Natural killer cell treated with Interleukin-12 subunit alpha and Interleukin-12 subunit beta and Interleukin-15 and Interleukin-18, amount 100 ng/mL, for 72 hours (primary cell): ENCODE measurements around the gene STX3. TPM values are rescaled to one million over a fixed set of nuclear protein-coding genes. Genes with fewer than 3 reads are reported as not detected.
"Not testable (repeated sequence)": the region's sequence is repeated elsewhere in the genome, so short reads cannot be mapped to it uniquely, and the experiment has no call there.

Source experiments
- ATAC-seq, 2 donors: fragments of 150-1000 bp; cut with Tn5 transposase in 1 of 2; sonication (Bioruptor Pico), chemical (Tn5 transposase) in 1 of 2; 2 replicates each; pipeline ENCODE4 v1.10.0; 2021
- DNase-seq: peaks from one replicate; pipeline ENCODE4 v3.0.0; 2022; ENCODE audit warnings: low spot score
- H3K27ac Mint-ChIP-seq, 2 donors: 1 replicate in 1 of 2; 2 replicates in 1 of 2; pipeline ENCODE4 v1.8.0; 2022; ENCODE audit warnings: mixed read lengths in 2 of 2, mild to moderate bottlenecking in 1 of 2, moderate library complexity in 1 of 2
- H3K27me3 Mint-ChIP-seq, 2 donors: 1 replicate in 1 of 2; 2 replicates in 1 of 2; pipeline ENCODE4 v1.8.0; 2022; ENCODE audit warnings: mixed read lengths in 2 of 2
- H3K36me3 Mint-ChIP-seq: one replicate; pipeline ENCODE4 v1.8.0; 2022; ENCODE audit warnings: mixed read lengths
- H3K4me1 Mint-ChIP-seq, 2 donors: 1 replicate in 1 of 2; 2 replicates in 1 of 2; pipeline ENCODE4 v1.8.0; 2022; ENCODE audit warnings: low read depth in 2 of 2, mixed read lengths in 2 of 2, mild to moderate bottlenecking in 1 of 2
- H3K4me3 Mint-ChIP-seq: one replicate; pipeline ENCODE4 v1.8.0; 2022; ENCODE audit warnings: mixed read lengths
- H3K9me3 Mint-ChIP-seq: 2 replicates; pipeline ENCODE4 v1.8.0; 2022; ENCODE audit warnings: mixed read lengths
- total RNA-seq, 2 donors: library from RNA; stranded (reverse); gene quantifications; one replicate each; pipeline ENCODE4 v1.2.3, GENCODE V29; 2022

Gene STX3
- total RNA-seq, 2 donors from 2014 or later, result 26.8 to 28.5 TPM

DNA sequence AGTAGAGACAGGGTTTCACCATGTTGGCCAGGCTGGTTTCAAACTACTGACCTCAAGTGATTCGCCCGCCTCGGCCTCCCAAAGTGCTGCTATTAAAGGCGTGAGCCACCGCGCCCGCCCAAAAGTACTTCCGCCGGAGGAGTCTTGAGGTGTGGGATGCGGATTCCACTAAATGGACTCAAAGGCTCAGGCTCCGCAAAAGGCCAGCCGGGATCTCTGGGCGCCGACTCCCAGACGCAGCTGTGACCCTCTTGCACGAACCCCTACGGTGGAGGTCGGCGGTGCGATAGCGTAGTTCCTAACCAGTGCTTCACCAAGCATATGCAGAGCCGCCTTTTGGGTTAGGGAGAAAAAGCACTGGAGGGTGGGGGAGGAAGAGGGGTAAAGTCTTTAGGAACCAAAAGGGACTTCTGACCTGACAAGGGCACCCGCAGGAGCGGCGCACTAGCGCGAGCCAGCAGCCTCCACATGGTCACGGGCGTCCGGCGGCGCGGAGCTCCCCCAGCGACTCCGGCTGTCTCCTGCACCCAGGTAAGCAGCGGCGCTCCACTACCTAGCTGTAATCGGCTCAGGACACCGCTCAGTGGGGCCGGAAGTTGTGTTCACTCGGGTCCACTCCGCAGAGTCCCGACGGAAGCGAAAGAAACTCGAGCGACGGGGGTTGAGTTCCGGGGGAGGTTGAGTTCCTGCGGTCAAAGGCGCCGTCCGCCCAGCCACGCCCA, 55.2 kb downstream of the STX3 start, which contains the start of gene MRPL16:
MRPL16 (minus strand) TSS at position 590 of the 722 bp plus-strand sequence; CDS start at position 470, 120 bp downstream.
- peaks cover 14% of the 10 kb centered on the region in 2 donors for H3K4me1 Mint-ChIP-seq
- H3K27me3 Mint-ChIP-seq, result no peaks in the 10 kb centered on the region
- H3K36me3 Mint-ChIP-seq, result peaks cover 11% of the 10 kb centered on the region
- peaks cover 3% of the 10 kb centered on the region for H3K9me3 Mint-ChIP-seq
- peak within 1 kb of the TSS; percentile 83 to 86 for H3K27ac Mint-ChIP-seq
- peak within 1 kb of the TSS; percentile 91 for H3K4me3 Mint-ChIP-seq
- peak; percentile 98 to 99 for ATAC-seq
- DNase-seq, result peak; percentile 89

DNA sequence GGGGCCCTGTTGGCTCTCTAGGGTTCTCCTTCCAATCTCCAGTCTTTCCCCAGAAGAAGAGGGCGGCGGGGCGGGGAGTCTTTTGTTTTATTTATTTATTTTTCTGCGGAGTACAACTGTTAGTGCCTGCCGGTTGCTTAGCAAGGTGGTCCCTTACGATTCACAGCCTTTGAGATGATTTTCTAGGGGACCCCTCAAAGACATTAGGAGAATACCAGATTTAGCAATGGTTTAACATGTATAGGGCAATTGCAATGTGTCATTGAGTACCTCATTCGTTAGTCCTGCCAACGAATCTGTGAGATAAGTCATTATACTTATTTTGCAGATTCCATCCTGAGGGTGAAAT, 55.7 kb downstream of the STX3 start:
- Mint-ChIP-seq H3K27me3 (no peaks in the 10 kb centered on the region), H3K4me1 (peaks cover 14% of the 10 kb centered on the region in 2 donors), H3K9me3 (peaks cover 3% of the 10 kb centered on the region), H3K36me3 (peaks cover 11% of the 10 kb centered on the region), H3K27ac (peak overlapping the region; percentile 83 to 86), H3K4me3 (peak overlapping the region; percentile 91)
- no peak for DNase-seq
- no peak for ATAC-seq

DNA sequence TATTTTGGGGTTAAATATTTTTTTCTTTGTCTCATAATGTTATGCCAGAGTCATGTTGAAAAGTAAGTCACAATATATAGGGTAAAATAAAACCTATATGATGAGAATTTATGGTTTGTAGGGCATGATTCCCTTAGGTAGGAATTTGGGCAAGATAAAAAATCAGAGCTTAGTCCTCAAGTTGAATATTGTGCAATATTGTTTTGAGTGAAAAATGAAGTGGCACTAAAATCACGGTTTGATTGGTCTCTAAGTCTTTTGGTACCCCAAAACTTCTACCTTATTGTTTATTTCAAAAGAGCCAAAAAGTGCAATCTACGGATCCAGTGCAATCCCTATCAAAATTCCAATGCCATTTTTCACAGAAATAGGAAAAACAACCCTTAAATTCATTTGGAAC, 57.0 kb downstream of the STX3 start:
- Mint-ChIP-seq H3K36me3 (peaks cover under 1% of the 10 kb centered on the region), H3K27ac (peak overlapping the region in 1 of 2 donors; percentile 35), H3K4me3 (no peak overlapping the region), H3K4me1 (peaks cover 14% of the 10 kb centered on the region in 2 donors), H3K9me3 (peaks cover 3% of the 10 kb centered on the region), H3K27me3 (no peaks in the 10 kb centered on the region)
- ATAC-seq, result no peak
- no peak for DNase-seq

DNA sequence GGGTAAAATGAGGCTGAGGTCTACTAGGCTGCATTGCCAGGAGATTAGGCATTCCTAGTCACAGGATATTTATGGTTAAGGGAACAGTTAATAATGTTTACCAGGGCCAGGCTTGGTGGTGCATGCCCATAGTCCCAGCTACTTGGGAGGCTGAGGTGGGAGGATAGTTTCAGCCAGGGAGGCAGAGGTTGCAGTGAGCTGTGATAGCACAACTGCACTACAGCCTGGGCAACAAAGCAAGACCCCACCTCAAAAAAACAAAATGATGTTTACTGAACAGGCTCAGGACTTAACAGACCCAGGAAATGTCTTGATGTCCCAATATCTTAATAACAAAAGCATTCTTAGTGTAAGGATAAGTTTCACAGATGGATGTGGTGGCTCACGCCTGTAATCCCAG, 58.2 kb downstream of the STX3 start:
- ATAC-seq (no peak), DNase-seq (no peak)
- H3K4me3 Mint-ChIP-seq, result no peak overlapping the region
- peaks cover 14% of the 10 kb centered on the region in 2 donors for H3K4me1 Mint-ChIP-seq
- no peak overlapping the region for H3K27ac Mint-ChIP-seq
- H3K36me3 Mint-ChIP-seq, result no peaks in the 10 kb centered on the region
- H3K9me3 Mint-ChIP-seq, result peaks cover 3% of the 10 kb centered on the region
- H3K27me3 Mint-ChIP-seq, result no peaks in the 10 kb centered on the region

DNA sequence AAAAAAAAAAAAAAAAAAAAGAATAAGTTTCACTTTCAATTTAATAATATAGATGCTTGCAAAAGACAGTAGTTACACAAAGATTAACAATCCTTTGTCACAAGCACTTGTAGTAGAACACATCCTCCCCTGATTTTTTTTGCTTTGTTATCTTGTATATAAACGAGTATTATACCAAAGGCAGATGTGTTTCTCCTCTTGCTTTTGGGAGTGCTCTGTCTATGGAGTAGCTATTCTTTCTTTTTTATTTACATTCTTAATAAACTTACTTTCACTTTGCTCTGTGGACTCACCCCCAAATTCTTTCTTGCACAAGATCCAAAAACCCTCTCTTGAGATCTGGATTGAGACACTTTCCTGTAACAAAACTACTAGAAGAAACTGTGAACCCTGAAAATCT, 58.8 kb downstream of the STX3 start:
- peaks cover 10 to 14% of the 10 kb centered on the region in 2 donors for H3K4me1 Mint-ChIP-seq
- H3K27me3 Mint-ChIP-seq, result no peaks in the 10 kb centered on the region
- H3K36me3 Mint-ChIP-seq, result no peaks in the 10 kb centered on the region
- H3K27ac Mint-ChIP-seq, result peak overlapping the region; percentile 23 to 44
- no peak for ATAC-seq
- peaks cover 3% of the 10 kb centered on the region for H3K9me3 Mint-ChIP-seq
- peak overlapping the region; percentile 42 for H3K4me3 Mint-ChIP-seq
- no peak for DNase-seq

DNA sequence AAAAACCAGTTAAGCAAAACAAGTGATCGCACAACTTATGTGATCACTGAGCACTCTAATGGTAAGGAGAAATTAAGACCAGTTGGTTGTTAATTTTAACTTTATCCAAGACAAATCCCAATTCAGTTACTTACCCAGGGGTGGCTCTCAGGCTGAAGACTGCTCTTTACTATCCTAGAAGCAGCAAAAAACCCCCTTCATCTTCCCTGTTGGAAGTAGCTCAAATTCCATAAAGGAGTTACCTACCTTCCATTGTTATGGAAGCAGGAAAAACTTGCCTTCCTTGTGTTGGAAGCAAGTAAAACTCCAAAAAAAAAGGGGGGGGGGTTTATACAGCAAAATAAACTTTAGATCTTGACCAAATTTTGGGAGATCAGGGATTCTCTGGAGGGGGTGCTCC, 60.6 kb downstream of the STX3 start:
- DNase-seq (no peak), ATAC-seq (no peak)
- peaks cover 3% of the 10 kb centered on the region for H3K9me3 Mint-ChIP-seq
- H3K36me3 Mint-ChIP-seq, result no peaks in the 10 kb centered on the region
- peaks cover 10 to 11% of the 10 kb centered on the region in 2 donors for H3K4me1 Mint-ChIP-seq
- H3K27me3 Mint-ChIP-seq, result no peaks in the 10 kb centered on the region
- no peak overlapping the region for H3K4me3 Mint-ChIP-seq
- no peak overlapping the region for H3K27ac Mint-ChIP-seq

DNA sequence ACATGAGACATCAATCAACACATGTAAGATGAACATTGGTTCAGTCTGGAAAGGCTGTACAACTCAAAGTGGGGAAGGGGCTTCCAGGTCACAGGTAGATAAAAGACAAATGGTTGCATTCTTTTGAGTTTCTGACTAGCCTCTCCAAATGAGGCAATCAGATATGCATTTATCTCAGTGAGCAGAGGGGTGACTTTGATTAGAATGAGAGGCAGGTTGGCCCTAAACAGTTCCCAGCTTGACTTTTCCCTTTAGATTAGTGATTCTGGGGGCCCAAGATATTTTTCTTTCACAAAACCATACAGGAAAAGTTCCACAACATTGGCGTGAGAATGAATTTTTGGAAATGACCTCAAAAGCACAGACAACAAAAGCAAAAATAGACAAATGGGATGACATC, 61.3 kb downstream of the STX3 start:
- ATAC-seq, H3K27ac Mint-ChIP-seq, H3K4me1 Mint-ChIP-seq, DNase-seq, H3K4me3 Mint-ChIP-seq, H3K36me3 Mint-ChIP-seq, H3K27me3 Mint-ChIP-seq, H3K9me3 Mint-ChIP-seq: not testable (repeated sequence)

DNA sequence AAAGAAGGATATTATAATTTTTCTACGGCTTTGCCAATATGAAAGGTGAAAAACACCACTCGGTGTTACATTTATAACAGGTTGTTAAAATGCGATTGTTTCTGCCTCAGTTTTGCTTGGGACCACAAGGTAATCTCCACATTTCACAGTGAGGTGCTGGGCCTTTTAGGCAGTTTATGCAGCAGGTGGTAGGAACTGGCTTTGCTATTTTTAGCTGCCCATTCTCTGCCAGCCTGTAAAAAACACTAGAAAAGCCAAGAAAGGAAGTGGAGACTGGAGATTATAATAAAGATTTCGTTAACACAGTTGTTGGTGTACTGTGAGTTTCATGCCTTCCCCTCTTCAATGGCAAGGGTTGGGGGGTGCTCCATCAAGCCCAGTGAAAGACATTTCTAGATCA, 63.4 kb downstream of the STX3 start:
- H3K4me3 Mint-ChIP-seq, result no peak overlapping the region
- ATAC-seq, result no peak
- H3K27me3 Mint-ChIP-seq, result peaks cover 0 to 2% of the 10 kb centered on the region in 2 donors
- H3K27ac Mint-ChIP-seq, result no peak overlapping the region
- H3K4me1 Mint-ChIP-seq, result peaks cover 9 to 10% of the 10 kb centered on the region in 2 donors
- no peaks in the 10 kb centered on the region for H3K9me3 Mint-ChIP-seq
- H3K36me3 Mint-ChIP-seq, result no peaks in the 10 kb centered on the region
- no peak for DNase-seq

DNA sequence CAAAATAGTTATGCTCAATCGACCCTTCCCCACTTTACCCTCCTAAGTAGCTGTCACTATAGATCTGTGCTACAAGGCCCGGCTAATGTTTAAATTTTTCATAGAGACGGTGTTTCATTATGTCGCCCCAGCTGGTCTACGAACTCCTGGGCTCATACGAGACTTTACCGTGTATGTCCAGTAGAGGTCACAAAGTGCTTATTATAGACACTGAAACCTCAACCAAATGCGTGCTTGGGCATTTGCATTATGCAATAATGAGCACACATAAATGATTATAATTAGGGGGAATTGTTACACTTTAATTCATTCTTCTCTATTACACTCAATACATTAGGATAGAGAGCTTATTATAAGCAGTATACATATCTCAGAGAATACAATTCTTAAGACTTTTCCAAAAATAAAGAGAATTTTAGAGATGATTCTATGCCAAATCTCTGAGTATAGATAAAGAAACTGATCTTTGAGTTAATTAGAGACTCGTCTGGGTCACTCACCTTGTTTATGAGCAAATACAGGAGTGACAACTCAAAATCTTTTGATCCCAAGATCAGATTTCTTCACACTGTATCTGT, 67.9 kb downstream of the STX3 start:
- Mint-ChIP-seq H3K4me1 (peaks cover 3 to 5% of the 10 kb centered on the region in 2 donors), H3K36me3 (no peaks in the 10 kb centered on the region), H3K4me3 (no peak overlapping the region), H3K9me3 (no peaks in the 10 kb centered on the region), H3K27ac (no peak overlapping the region), H3K27me3 (peaks cover 2 to 8% of the 10 kb centered on the region in 2 donors)
- DNase-seq (no peak), ATAC-seq (peak; percentile 62 to 73)

DNA sequence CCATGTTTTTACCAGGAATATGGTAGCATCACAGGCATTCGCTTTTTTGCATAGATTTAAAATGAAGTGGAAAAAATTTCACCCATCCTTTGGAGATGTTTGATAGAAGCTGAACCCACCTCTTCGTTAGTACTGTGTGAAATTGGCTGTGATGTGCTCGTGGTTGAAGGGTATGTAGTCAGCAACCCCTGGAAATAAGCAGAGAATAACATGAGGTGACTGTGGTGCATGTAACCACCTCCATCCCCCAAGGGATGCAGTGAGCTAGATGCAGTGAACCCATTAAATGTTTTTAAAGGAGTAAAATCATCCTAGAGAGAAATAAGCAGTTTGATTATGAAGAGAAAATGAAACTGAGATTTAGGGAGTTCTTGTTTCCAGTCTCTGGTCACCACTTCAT, 74.2 kb downstream of the STX3 start:
- Mint-ChIP-seq H3K4me1 (peaks cover 0 to 7% of the 10 kb centered on the region in 2 donors), H3K9me3 (no peaks in the 10 kb centered on the region), H3K36me3 (no peaks in the 10 kb centered on the region), H3K27me3 (peaks cover 7 to 18% of the 10 kb centered on the region in 2 donors), H3K27ac (no peak overlapping the region), H3K4me3 (no peak overlapping the region)
- DNase-seq (no peak), ATAC-seq (no peak)

DNA sequence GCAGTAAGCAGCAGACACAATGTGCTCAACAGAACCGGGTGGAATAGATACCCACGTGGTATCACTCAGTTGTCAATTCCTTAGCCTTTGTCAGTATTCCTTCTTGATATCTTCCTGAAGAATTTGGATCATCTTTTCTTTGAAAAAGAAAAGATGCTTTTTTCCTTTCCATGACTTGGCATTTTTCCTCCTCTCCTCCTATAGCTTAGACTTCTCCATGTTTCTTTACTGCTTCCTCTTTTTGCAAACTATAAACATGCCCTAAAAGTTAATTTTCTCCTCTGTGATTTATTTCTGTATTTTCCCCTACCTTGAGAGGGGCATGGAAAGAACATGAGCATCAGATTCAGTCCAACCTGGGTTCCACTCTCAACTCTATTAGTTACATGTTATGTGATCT, 78.4 kb downstream of the STX3 start:
- H3K4me3 Mint-ChIP-seq, result no peak overlapping the region
- no peak overlapping the region for H3K27ac Mint-ChIP-seq
- peaks cover 15 to 19% of the 10 kb centered on the region in 2 donors for H3K27me3 Mint-ChIP-seq
- ATAC-seq (no peak), DNase-seq (no peak)
- H3K36me3 Mint-ChIP-seq, result no peaks in the 10 kb centered on the region
- H3K4me1 Mint-ChIP-seq, result peaks cover 0 to 7% of the 10 kb centered on the region in 2 donors
- H3K9me3 Mint-ChIP-seq, result no peaks in the 10 kb centered on the region

DNA sequence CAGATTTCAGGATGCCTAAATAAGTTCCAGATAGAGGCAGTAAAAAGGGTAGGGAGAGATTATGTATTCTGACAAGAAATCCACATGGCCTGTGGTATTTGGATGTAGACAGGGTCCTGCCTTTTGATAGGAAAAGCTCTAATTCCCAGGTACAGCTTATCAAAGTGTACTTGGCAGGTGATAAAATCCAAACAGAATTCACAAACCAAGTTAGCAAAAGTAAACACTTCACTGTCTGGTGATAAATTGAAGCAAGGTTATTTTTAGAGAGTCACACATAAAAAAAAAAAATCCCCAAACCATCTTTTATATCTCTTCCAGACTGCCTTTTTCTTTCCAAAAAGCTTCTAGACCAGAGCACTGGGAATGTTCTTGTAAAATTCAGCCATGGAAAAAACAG, 84.4 kb downstream of the STX3 start:
- no peak for DNase-seq
- no peak for ATAC-seq
- H3K4me1 Mint-ChIP-seq, result no peaks in the 10 kb centered on the region
- H3K4me3 Mint-ChIP-seq, result no peak overlapping the region
- no peaks in the 10 kb centered on the region for H3K36me3 Mint-ChIP-seq
- H3K27me3 Mint-ChIP-seq, result peaks cover 9 to 18% of the 10 kb centered on the region in 2 donors
- H3K27ac Mint-ChIP-seq, result no peak overlapping the region
- H3K9me3 Mint-ChIP-seq, result no peaks in the 10 kb centered on the region

DNA sequence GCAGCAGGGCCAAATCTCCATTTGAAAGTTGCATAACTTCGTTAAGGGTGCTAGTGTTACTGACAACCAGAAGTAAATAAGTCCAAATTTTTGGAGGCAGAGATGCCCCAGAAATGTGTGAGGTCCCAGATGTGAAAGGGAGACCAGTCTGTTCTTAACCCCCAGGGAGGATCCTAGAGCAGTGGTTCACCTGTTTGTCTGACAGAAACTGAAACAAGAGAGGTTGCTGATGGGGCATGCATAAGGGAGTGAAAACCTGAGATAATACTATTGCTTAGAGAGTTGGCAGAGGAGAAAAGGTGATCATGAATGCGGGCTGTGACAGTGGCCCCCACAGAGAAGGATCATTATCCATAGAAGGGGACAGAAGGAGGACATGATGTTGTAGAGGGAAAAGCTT, 86.3 kb downstream of the STX3 start:
- ATAC-seq (no peak), DNase-seq (no peak)
- Mint-ChIP-seq H3K27me3 (peaks cover 10 to 16% of the 10 kb centered on the region in 2 donors), H3K27ac (no peak overlapping the region), H3K4me3 (no peak overlapping the region), H3K4me1 (no peaks in the 10 kb centered on the region), H3K36me3 (no peaks in the 10 kb centered on the region), H3K9me3 (no peaks in the 10 kb centered on the region)

DNA sequence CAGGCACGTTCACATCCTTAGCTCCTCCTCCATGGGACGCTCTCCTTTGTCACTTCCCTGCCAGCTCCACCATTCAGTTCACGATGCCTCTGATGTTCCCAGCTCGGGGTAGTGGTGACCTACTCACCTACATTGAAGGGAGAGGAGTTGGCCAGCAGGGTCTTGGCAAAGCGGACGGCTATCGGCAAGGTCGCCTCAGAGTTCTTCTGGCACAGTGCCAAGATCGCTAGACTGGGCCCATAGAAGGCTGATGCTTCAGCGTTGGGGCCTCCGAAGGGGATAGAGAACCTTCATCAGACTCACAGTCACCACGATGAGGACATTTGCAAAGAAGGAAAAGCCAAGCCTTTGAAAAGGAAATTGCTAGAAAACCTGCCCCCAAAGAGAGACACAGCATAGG, 87.1 kb downstream of the STX3 start:
- Mint-ChIP-seq H3K4me1 (no peaks in the 10 kb centered on the region), H3K27me3 (peaks cover 8 to 16% of the 10 kb centered on the region in 2 donors), H3K4me3 (no peak overlapping the region), H3K27ac (no peak overlapping the region), H3K36me3 (no peaks in the 10 kb centered on the region), H3K9me3 (no peaks in the 10 kb centered on the region)
- DNase-seq (no peak), ATAC-seq (no peak)
